HEK293 (cell line): Measurements from ENCODE around the gene LCOR.

ENCODE experiments used
- FEZF1 ChIP-seq: fragments of 450-650 bp; formaldehyde crosslinking; IDR thresholded peaks from 2 replicates; pipeline ENCODE4 v1.5.1; 2016; ENCODE audit warnings: missing biosample characterization, missing genetic modification characterization
- GLIS2 ChIP-seq: fragments of 450-650 bp; formaldehyde crosslinking; IDR thresholded peaks from 2 replicates; pipeline ENCODE4 v1.5.1; 2016; ENCODE audit warnings: missing biosample characterization, missing genetic modification characterization
- HOXA7 ChIP-seq: sonication (generic); formaldehyde crosslinking; IDR thresholded peaks from 2 replicates; pipeline ENCODE4 v1.8.1; 2022; ENCODE audit warnings: missing genetic modification reagents, borderline replicate concordance
- KLF16 ChIP-seq: fragments of 450-650 bp; formaldehyde crosslinking; IDR thresholded peaks from 2 replicates; pipeline ENCODE4 v1.5.1; 2017; ENCODE audit warnings: missing biosample characterization, missing genetic modification characterization
- KLF8 ChIP-seq: fragments of 450-650 bp; formaldehyde crosslinking; IDR thresholded peaks from 2 replicates; pipeline ENCODE4 v1.5.1; 2016; ENCODE audit warnings: missing biosample characterization, missing genetic modification characterization
- OVOL3 ChIP-seq: fragments of 450-650 bp; formaldehyde crosslinking; IDR thresholded peaks from 2 replicates; pipeline ENCODE4 v1.5.1; 2016; ENCODE audit warnings: missing biosample characterization, missing genetic modification characterization
- SP7 ChIP-seq: fragments of 450-650 bp; formaldehyde crosslinking; IDR thresholded peaks from 2 replicates; pipeline ENCODE4 v1.5.1; 2016; ENCODE audit warnings: missing biosample characterization, missing genetic modification characterization
- YY1 ChIP-seq: fragments of 450-650 bp; formaldehyde crosslinking; IDR thresholded peaks from 2 replicates; pipeline ENCODE4 v1.5.1; 2018; ENCODE audit warnings: missing biosample characterization, missing genetic modification characterization
- YY2 ChIP-seq: fragments of 450-650 bp; formaldehyde crosslinking; IDR thresholded peaks from 2 replicates; pipeline ENCODE4 v1.5.1; 2016; ENCODE audit warnings: missing biosample characterization, missing genetic modification characterization
- ZNF114 ChIP-seq: fragments of 450-650 bp; formaldehyde crosslinking; IDR thresholded peaks from 2 replicates; pipeline ENCODE4 v1.5.0; 2017; ENCODE audit warnings: missing biosample characterization, missing genetic modification characterization
- ZNF138 ChIP-seq: fragments of 450-650 bp; formaldehyde crosslinking; IDR thresholded peaks from 2 replicates; pipeline ENCODE4 v1.5.1; 2016; ENCODE audit warnings: missing biosample characterization, missing genetic modification characterization, borderline replicate concordance
- ZNF157 ChIP-seq: fragments of 450-650 bp; formaldehyde crosslinking; IDR thresholded peaks from 2 replicates; pipeline ENCODE4 v1.5.1; 2016; ENCODE audit warnings: missing biosample characterization, missing genetic modification characterization
- ZNF19 ChIP-seq: fragments of 450-650 bp; formaldehyde crosslinking; IDR thresholded peaks from 2 replicates; pipeline ENCODE4; 2016; ENCODE audit warnings: missing biosample characterization, missing genetic modification characterization, low read depth
- ZNF223 ChIP-seq: fragments of 450-650 bp; formaldehyde crosslinking; IDR thresholded peaks from 2 replicates; pipeline ENCODE4 v1.5.1; 2016; ENCODE audit warnings: missing biosample characterization, missing genetic modification characterization
- ZNF24 ChIP-seq: fragments of 450-650 bp; formaldehyde crosslinking; IDR thresholded peaks from 2 replicates; pipeline ENCODE4 v1.5.1; 2016; ENCODE audit warnings: missing biosample characterization, missing genetic modification characterization
- ZNF274 ChIP-seq, 2 experiments: fragments of 200-500 bp in 1 of 2; fragments of 450-650 bp in 1 of 2; sonication (Bioruptor generic) in 1 of 2; formaldehyde crosslinking in 1 of 2; IDR thresholded peaks; 2 replicates each; pipeline versions ENCODE4 v1.5.1 to v1.6.1; 2014 to 2016; ENCODE audit warnings: borderline replicate concordance in 1 of 2, inconsistent platforms in 1 of 2, low read length in 1 of 2, missing biosample characterization in 1 of 2, missing genetic modification characterization in 1 of 2
- ZNF302 ChIP-seq: fragments of 450-650 bp; formaldehyde crosslinking; IDR thresholded peaks from 2 replicates; pipeline ENCODE4 v1.5.1; 2016; ENCODE audit warnings: missing biosample characterization, missing genetic modification characterization, low read depth
- ZNF350 ChIP-seq: fragments of 450-650 bp; formaldehyde crosslinking; IDR thresholded peaks from 2 replicates; pipeline ENCODE4 v1.5.0; 2017; ENCODE audit warnings: missing biosample characterization, mild to moderate bottlenecking, missing genetic modification characterization
- ZNF558 ChIP-seq: fragments of 450-650 bp; formaldehyde crosslinking; IDR thresholded peaks from 2 replicates; pipeline ENCODE4 v1.5.1; 2016; ENCODE audit warnings: missing biosample characterization, missing genetic modification characterization
- ZNF623 ChIP-seq: fragments of 450-650 bp; formaldehyde crosslinking; IDR thresholded peaks from 2 replicates; pipeline ENCODE4 v1.5.1; 2016; ENCODE audit warnings: missing biosample characterization, missing genetic modification characterization
- ZNF792 ChIP-seq: fragments of 450-650 bp; formaldehyde crosslinking; IDR thresholded peaks from 2 replicates; pipeline ENCODE4 v1.5.1; 2016; ENCODE audit warnings: missing biosample characterization, missing genetic modification characterization
- TF ChIP-seq, protein P1 (sequence below): fragments of 450-650 bp; formaldehyde crosslinking; IDR thresholded peaks from 2 replicates; pipeline ENCODE4 v1.5.1; 2016; ENCODE audit warnings: missing biosample characterization, missing genetic modification characterization
- TF ChIP-seq, protein P2 (sequence below): fragments of 450-650 bp; formaldehyde crosslinking; IDR thresholded peaks from 2 replicates; pipeline ENCODE4 v1.5.1; 2016; ENCODE audit warnings: missing biosample characterization, missing genetic modification characterization
- TF ChIP-seq, protein P3 (sequence below): sonication (generic); formaldehyde crosslinking; IDR thresholded peaks from 2 replicates; pipeline ENCODE4 v1.8.1; 2022; ENCODE audit warnings: mild to moderate bottlenecking, moderate library complexity, missing genetic modification reagents
- TF ChIP-seq, protein P4 (sequence below): fragments of 450-650 bp; formaldehyde crosslinking; IDR thresholded peaks from 2 replicates; pipeline ENCODE4 v1.5.1; 2016; ENCODE audit warnings: missing biosample characterization, missing genetic modification characterization
- TF ChIP-seq, protein P5 (sequence below): fragments of 450-650 bp; formaldehyde crosslinking; IDR thresholded peaks from 2 replicates; pipeline ENCODE4 v1.5.1; 2017; ENCODE audit warnings: missing biosample characterization, missing genetic modification characterization
- TF ChIP-seq, protein P6 (sequence below): fragments of 450-650 bp; formaldehyde crosslinking; IDR thresholded peaks from 2 replicates; pipeline ENCODE4 v1.5.1; 2016; ENCODE audit warnings: missing biosample characterization, missing genetic modification characterization
- TF ChIP-seq, protein P7 (sequence below): fragments of 450-650 bp; formaldehyde crosslinking; IDR thresholded peaks from 2 replicates; pipeline ENCODE4 v1.5.1; 2016; ENCODE audit warnings: missing biosample characterization, missing genetic modification characterization

Gene LCOR

DNA sequence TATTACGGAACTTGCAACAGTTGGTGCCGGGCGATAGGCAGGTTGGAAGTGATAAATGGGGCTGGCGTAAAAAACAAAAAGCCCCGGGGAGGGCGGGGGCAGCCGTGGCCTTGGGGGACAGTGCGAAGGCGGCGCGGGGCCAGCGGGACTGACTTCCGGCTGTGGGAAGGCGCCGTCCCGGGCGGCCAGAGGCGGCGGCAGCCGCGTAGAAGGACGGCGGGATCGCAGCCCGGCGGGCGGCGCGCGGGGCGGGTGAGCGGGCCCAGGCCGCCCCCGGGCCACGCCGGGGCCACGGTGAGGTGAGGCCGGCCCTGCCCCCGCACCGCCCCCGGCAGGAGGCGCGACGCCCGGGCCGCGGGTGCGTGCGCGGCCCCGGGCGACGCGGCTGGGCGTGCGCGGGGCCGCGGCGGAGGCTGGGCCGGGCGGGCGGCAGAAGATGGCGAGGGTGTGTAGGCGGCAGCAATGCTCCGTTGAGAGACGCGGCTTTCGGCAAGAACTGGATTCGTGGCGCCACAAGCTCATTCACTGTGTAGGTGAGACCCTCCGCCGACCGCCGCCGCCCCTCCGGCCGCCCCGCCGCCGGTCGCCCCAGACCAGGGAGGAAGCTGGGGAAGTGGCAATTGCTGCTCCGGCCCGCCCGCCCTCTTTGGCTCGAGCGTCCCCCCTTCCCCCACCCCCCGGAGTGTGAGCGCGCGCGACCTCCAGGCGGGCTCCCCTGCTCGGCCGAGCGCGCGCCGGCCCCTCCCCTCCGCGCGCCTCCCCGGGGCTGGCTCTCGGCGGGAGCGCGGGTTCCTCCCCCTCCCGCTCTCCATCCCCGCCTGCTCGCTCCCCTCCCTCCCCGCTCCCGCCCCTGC, at the start of gene LCOR (continued):
- TF ChIP-seq, protein P1, sequence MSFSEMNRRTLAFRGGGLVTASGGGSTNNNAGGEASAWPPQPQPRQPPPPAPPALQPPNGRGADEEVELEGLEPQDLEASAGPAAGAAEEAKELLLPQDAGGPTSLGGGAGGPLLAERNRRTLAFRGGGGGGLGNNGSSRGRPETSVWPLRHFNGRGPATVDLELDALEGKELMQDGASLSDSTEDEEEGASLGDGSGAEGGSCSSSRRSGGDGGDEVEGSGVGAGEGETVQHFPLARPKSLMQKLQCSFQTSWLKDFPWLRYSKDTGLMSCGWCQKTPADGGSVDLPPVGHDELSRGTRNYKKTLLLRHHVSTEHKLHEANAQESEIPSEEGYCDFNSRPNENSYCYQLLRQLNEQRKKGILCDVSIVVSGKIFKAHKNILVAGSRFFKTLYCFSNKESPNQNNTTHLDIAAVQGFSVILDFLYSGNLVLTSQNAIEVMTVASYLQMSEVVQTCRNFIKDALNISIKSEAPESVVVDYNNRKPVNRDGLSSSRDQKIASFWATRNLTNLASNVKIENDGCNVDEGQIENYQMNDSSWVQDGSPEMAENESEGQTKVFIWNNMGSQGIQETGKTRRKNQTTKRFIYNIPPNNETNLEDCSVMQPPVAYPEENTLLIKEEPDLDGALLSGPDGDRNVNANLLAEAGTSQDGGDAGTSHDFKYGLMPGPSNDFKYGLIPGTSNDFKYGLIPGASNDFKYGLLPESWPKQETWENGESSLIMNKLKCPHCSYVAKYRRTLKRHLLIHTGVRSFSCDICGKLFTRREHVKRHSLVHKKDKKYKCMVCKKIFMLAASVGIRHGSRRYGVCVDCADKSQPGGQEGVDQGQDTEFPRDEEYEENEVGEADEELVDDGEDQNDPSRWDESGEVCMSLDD (tag by site-specific recombination): no peak
- TF ChIP-seq YY2 (tag by site-specific recombination) (peak; percentile 74; the same call in 1 of the 2 replicates), YY1 (tag by site-specific recombination) (peak; percentile 36; the same call in 1 of the 2 replicates), ZNF24 (no peak), OVOL3 (no peak), ZNF157 (no peak), ZNF114 (no peak), HOXA7 (no peak), SP7 (tag by site-specific recombination) (peak; percentile 28), GLIS2 (peak; percentile 49), ZNF792 (no peak), KLF8 (tag by site-specific recombination) (peak; percentile 84), FEZF1 (tag by site-specific recombination) (no peak), ZNF223 (tag by site-specific recombination) (no peak), ZNF138 (tag by site-specific recombination) (no peak), ZNF19 (tag by site-specific recombination) (no peak), ZNF558 (tag by site-specific recombination) (no peak), ZNF302 (tag by site-specific recombination) (no peak), KLF16 (tag by site-specific recombination) (peak; percentile 71), ZNF274 (IDR thresholded peaks at IDR 0.05; ENCODE audit: low read length) (no peak), ZNF274 (tag by site-specific recombination; IDR thresholded peaks at IDR 0.05; ENCODE audit: borderline replicate concordance) (no peak), ZNF623 (tag by site-specific recombination) (no peak), ZNF350 (no peak)
- TF ChIP-seq, protein P2, sequence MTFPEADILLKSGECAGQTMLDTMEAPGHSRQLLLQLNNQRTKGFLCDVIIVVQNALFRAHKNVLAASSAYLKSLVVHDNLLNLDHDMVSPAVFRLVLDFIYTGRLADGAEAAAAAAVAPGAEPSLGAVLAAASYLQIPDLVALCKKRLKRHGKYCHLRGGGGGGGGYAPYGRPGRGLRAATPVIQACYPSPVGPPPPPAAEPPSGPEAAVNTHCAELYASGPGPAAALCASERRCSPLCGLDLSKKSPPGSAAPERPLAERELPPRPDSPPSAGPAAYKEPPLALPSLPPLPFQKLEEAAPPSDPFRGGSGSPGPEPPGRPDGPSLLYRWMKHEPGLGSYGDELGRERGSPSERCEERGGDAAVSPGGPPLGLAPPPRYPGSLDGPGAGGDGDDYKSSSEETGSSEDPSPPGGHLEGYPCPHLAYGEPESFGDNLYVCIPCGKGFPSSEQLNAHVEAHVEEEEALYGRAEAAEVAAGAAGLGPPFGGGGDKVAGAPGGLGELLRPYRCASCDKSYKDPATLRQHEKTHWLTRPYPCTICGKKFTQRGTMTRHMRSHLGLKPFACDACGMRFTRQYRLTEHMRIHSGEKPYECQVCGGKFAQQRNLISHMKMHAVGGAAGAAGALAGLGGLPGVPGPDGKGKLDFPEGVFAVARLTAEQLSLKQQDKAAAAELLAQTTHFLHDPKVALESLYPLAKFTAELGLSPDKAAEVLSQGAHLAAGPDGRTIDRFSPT (tag by site-specific recombination): 0 out of 2 replicates have a peak, but pooled peaks have one; percentile 21
- TF ChIP-seq, protein P3, sequence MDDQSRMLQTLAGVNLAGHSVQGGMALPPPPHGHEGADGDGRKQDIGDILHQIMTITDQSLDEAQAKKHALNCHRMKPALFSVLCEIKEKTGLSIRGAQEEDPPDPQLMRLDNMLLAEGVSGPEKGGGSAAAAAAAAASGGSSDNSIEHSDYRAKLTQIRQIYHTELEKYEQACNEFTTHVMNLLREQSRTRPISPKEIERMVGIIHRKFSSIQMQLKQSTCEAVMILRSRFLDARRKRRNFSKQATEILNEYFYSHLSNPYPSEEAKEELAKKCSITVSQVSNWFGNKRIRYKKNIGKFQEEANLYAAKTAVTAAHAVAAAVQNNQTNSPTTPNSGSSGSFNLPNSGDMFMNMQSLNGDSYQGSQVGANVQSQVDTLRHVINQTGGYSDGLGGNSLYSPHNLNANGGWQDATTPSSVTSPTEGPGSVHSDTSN (CRISPR knock-in tag): no peak
- TF ChIP-seq, protein P4, sequence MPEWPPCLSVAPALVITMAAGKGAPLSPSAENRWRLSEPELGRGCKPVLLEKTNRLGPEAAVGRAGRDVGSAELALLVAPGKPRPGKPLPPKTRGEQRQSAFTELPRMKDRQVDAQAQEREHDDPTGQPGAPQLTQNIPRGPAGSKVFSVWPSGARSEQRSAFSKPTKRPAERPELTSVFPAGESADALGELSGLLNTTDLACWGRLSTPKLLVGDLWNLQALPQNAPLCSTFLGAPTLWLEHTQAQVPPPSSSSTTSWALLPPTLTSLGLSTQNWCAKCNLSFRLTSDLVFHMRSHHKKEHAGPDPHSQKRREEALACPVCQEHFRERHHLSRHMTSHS: no peak
- TF ChIP-seq, protein P5, sequence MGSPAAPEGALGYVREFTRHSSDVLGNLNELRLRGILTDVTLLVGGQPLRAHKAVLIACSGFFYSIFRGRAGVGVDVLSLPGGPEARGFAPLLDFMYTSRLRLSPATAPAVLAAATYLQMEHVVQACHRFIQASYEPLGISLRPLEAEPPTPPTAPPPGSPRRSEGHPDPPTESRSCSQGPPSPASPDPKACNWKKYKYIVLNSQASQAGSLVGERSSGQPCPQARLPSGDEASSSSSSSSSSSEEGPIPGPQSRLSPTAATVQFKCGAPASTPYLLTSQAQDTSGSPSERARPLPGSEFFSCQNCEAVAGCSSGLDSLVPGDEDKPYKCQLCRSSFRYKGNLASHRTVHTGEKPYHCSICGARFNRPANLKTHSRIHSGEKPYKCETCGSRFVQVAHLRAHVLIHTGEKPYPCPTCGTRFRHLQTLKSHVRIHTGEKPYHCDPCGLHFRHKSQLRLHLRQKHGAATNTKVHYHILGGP (tag by site-specific recombination): no peak
- TF ChIP-seq, protein P6, sequence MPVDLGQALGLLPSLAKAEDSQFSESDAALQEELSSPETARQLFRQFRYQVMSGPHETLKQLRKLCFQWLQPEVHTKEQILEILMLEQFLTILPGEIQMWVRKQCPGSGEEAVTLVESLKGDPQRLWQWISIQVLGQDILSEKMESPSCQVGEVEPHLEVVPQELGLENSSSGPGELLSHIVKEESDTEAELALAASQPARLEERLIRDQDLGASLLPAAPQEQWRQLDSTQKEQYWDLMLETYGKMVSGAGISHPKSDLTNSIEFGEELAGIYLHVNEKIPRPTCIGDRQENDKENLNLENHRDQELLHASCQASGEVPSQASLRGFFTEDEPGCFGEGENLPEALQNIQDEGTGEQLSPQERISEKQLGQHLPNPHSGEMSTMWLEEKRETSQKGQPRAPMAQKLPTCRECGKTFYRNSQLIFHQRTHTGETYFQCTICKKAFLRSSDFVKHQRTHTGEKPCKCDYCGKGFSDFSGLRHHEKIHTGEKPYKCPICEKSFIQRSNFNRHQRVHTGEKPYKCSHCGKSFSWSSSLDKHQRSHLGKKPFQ (tag by site-specific recombination): no peak
- TF ChIP-seq, protein P7, sequence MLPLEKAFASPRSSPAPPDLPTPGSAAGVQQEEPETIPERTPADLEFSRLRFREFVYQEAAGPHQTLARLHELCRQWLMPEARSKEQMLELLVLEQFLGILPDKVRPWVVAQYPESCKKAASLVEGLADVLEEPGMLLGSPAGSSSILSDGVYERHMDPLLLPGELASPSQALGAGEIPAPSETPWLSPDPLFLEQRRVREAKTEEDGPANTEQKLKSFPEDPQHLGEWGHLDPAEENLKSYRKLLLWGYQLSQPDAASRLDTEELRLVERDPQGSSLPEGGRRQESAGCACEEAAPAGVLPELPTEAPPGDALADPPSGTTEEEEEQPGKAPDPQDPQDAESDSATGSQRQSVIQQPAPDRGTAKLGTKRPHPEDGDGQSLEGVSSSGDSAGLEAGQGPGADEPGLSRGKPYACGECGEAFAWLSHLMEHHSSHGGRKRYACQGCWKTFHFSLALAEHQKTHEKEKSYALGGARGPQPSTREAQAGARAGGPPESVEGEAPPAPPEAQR: no peak
